HG03196 (cell line): ENCODE measurements around the gene TNS3.

ENCODE experiments used
- ATAC-seq: cut with Tn5 transposase; IDR thresholded peaks from one replicate; pipeline ENCODE4 v1.9.1; 2021; ENCODE audit not compliant: unreplicated experiment

TNS3 gene

DNA sequence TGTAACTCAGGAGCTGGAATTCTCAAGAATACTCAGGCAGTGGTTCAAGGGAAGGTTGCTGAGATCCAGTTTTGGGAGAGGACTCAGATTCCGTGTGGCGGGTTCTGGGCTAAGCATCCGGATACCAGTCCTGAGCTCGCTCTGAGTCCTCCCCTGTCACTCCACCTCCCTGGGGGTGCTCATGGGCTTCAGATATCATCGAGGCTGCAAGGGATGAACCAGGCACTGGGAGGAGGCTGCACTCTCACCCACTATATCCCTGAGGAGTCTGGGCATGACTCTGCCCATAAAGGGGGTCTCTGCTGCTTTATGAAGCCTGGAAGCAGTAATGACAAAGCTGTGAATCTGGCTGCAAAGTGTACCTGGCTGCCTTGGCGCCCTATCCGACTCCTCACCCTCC, 188.5 kb downstream of the TNS3 start:
- no peak for ATAC-seq

DNA sequence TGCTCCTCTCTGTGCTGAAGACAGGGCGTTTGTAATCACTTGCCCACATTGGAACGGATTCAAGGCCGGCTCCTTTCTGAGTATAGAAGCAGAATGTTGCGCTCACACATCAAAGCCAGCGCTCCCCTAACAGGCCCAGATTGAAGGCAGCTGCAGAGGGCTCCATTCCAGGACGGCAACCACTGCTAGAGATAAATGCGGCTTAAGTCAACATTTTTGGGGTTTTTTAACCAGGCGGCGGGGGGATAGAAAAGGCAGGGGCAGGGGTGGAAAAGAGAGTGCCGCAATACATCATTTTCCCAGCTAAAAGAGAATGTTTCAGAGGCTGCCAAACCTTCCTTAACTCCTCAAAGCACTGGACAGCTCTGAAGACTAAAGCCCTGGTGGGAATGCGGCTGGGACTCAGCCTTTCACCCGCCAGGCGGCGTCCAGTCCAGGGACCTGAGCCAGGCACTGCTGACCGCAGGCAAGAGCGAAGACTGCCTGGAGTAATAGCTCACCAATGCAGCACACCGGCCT, 189.6 kb downstream of the TNS3 start:
- ATAC-seq = no peak

DNA sequence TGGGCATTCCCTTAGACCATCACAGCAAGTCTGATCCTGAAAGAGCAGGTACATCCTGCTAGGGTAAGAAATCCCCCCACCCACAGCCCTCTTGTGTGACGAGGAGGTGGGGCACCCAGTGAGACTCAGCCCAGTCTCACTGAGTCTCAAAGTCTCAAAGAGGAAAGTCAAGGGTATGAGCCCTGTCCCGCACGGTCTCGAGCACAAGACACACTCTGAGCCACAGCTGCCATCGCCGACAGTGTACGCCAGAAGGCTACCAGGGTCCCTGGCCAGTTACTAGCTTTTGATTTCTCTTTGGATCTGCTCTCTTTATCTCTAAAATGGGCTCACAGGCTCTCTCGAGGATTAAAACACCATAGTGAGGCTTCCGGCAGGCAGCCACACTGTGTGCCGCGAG, 190.2 kb downstream of the TNS3 start:
- ATAC-seq = no peak

DNA sequence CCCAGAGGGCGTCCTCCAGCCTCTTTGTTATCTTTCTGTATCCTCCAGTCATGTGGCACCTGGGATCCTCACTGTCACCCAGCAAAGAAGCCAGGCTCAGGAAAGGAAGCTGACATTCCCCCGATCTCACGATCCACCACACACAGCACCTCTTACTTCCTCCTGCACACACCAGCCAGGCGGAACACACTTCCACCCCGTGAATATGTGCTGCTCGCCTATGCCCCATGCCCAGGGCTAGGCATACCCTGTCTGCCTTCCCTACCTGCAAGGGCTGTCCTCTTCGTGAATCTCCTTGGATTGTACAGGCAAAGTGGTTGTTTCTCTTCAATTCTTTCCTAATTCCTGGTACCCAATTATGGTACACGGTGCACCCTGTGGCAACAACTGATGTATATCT, 191.0 kb downstream of the TNS3 start:
- no peak for ATAC-seq

DNA sequence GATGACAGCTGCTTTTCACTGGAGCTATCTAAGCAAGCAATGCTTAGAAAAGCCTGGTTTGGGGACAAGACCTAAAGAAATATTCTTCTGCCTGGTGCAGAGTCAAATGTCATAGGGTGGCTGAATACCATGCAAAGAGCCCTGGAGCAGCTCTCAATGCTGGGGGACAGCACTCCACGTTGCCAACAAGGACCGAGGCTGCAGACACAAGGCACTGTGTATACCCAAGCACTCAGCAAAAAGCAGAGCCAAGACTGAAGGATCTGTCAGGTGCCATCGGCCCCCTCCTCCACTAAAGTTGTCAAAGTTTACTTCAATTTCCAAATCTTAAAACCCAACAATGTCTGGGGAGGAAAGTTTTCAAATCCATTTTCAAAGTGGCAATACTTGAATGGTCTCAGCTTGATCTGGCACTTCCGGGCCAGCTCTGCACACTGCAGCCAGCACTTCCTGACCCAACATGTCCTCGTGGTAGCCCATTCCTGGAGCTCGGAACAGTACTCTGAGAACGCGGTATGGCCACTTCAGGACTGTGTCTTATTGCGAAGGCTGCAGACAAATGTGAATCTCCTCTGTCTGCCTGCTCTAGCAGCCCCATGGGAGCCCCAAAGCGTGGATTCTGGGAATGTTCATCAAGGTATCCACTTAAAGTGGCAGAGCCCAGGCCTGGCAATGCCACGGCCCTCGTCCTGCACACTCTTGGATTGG, 191.8 kb downstream of the TNS3 start:
- no peak for ATAC-seq

DNA sequence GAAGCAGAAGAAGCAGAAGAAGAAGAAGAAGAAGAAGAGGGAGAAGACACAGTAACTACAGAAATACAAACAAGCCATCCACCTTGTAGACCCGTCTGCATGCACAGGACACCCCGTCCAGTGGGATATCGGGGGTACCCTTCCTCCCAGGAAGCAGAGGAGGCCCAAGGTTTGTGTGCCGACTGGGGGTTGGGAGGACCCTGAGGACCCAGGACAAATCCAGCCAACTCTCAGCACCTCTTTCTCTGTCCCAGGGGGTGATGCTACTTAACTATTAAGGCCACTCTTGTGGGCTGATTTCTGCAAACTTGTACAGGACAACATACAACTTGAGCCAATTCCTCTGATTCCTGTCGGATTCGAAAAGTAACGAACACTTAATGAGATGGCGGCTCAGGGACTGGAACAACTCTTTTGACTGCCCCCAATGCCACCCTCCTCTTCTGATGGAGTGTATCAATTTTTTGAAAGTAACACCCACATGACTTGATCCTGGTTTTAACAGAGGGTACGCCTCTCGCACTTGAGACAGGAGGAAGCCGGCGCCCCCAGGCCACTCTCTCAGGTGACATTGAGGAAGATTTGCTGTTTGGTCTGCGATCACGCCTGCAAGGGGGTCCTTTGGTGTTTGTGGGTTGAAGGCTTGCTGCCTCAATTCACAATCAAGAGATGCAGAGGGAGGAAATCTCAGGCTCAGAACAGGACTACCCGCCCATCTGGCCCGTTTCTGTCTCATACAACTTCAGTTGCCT, 192.6 kb downstream of the TNS3 start:
- no peak for ATAC-seq

DNA sequence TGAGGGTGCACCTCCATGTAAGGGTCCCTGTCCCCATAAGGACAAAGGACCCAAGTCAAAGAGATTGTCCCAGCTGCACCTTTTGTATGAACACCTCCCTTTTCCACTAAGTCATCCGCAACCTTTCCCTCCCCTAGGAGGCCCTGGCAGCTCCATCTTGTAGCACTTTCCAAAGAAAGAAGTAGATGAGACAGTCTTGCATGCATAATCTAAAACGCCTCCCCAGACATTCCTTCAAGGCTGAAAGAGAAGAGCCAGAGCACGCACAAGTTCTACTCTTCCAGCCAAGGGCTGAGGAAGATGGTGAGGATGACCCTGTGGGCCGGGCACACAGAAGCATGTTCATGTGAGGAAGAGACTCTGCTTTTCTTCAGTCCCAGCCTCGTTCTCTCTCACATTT, 194.4 kb downstream of the TNS3 start:
- ATAC-seq = no peak

DNA sequence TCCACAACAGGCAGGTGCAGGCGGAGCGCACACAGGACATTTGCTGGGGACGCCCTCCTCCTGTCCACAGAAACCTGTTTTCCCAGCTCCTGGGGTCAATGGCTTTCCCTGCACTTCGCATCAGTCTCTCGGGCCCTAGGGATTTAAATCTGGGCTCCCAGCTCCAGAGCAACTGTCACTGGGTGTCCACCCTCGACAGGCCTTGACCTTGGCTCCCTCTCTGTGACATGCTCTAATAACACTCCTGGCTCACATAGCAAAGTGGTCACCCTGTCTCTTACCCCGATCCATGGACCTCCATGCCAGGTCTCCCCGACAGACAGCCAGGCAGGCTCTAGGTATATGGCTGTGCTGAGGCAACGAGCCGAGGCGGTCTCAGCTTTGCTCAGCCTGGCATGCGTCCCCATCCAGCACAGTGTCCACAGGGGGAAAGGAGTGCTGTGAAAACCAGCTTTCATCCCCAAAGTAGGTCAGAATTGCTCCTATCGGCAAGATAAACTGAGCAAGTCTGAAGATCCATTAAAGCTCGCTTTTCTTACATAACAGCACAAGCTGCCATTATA, 195.6 kb downstream of the TNS3 start:
- no peak for ATAC-seq

DNA sequence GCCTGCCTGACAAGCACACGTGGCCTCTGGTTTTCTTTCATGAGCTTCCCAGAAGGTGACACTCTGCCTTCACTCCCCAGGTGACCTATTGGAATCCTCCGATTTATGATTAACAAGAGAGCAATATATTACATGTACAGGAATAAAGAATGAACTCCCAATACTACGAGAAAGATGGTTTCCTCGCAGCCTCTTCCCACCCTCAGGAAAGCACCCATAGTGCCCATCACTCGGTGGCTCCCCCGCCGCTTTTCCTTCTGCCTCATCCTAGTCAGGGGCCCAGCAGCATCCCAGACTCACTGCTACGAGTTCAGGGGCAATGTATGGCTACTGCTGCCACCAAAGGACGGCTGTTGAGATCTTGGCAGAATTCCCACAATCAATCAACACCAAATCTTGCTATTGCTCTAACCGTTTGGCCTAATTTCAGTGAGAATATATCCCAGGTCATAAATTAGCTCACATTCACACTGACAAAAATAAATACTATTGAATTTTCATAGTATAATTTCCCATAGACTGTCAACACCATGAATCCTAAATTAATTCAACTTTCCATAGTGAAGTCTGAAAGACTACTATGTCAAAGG, 196.3 kb downstream of the TNS3 start:
- no peak for ATAC-seq

DNA sequence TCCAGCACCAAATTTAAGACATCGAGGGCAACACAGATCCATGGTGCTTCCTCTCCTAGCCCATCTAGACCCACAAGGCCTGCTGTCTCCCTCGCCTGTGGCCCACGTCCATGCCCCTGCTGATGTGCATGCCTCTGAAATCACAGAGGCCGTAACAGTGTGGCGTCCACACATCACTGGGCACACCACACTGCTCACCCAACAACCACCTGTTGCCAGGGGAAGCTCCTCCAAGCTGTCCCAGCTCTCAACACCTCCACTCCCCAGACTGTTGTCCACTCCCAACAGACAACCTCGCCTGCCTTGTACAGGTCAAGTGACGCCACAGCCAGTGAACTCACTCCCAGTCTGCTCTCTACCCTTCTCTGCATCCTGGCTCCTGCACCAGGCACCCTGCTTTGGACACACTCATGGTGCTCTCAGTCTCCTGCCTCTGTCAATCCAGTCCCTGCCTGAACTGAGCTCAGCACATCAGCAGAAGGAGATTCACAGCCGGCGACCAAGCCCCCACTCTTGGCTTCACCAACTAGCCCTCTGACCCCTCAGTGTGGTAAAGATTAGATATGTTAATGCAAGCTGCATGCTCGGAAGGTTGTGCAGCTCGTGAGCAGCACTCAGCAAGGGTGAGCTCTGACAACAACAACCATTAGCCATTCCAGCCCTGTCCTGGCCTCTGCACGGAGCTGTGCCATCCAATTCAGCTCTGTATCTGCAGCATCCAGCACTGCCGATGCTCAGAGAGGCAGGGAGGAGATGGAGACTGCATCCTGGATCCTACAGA, 197.0 kb downstream of the TNS3 start:
- no peak for ATAC-seq

DNA sequence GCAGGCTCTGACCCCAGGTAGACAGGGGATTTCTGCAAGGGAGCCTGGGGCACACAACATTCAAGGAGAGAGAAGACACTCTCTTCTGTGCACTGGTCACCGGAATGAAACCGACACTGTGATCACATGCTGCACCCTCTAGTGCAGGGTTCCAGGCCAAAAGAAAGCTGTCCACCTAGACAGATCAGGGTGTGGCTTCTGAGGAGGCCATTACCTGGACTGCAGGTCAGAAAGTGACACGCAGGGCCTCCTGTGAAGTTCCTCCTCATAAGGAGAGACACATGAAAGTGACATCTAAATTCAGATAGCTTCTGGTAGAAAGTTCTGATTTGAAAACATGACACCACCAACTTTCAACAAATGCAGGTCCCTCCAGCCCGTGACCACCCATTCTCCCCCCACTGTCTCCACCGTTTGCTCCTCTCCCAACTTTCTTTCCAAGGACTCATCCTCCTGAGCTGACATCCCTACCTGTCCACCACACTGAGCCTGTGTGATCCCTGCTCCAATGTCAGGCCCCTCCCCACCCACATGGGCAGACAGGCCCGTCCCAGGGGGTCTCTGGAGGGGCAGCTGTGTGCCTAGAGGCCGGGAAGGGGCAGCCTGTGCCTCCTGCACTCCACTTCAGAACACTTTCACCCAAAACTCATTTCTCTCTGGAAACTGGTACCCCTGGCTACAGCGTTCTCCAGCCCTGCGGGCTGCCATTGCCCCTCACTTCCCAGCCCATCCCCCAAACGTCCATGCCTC, 198.0 kb downstream of the TNS3 start:
- ATAC-seq = no peak

DNA sequence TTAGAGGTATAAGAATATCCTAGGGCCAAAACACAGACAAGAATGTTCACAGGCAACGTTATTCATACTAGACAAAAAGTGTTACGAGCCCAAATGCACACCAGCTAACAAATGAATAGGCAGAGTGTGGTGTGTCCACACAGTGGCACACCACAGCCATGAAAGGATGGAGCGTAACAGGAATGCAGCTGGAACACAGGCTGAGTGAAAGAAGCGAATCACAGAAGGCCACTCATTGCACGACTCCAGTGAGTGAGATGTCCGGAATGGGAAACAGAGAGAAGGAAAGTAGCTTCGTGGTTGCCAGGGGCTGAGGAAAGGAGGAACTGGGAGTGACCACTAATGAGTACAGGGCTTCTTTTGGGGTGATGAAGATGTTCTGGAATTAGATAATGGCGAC, 198.8 kb downstream of the TNS3 start:
- no peak for ATAC-seq

DNA sequence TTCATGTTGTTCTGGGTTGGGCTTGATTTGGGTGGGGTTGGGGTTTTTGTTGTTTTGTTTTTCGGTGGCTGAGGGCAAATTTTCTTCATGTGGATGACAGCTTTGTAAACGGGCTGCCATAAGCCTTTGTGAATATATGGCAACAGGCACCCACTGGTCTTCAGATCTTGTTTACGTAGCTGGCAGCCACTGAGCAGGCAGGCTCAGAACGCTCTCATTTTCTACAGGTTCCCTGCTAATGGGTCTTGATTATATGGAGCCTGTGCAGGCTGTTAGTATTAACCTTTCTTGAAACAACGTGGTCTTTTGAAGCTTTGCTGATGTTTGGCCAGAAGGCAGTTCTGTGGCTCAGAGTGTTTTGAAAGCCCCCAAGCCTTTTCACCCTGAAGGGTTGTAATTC, 199.7 kb downstream of the TNS3 start:
- no peak for ATAC-seq

DNA sequence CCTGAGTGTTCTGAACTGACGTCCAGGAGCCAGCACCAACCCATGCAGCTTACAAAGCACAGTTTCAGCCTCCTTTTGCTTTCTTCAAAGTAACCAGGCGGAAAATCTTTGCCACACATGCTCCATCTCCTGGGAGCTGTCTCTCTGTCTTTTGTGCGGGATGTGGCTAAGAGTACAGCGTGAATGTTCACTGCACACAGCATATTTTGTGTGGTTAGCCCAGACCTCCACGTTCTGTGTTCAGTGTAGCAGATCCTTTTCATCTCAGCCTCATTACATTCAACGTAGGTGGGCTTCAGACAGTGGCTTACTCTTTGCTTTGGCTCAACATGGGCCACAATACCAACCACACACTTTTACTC, 200.8 kb downstream of the TNS3 start:
- no peak for ATAC-seq

DNA sequence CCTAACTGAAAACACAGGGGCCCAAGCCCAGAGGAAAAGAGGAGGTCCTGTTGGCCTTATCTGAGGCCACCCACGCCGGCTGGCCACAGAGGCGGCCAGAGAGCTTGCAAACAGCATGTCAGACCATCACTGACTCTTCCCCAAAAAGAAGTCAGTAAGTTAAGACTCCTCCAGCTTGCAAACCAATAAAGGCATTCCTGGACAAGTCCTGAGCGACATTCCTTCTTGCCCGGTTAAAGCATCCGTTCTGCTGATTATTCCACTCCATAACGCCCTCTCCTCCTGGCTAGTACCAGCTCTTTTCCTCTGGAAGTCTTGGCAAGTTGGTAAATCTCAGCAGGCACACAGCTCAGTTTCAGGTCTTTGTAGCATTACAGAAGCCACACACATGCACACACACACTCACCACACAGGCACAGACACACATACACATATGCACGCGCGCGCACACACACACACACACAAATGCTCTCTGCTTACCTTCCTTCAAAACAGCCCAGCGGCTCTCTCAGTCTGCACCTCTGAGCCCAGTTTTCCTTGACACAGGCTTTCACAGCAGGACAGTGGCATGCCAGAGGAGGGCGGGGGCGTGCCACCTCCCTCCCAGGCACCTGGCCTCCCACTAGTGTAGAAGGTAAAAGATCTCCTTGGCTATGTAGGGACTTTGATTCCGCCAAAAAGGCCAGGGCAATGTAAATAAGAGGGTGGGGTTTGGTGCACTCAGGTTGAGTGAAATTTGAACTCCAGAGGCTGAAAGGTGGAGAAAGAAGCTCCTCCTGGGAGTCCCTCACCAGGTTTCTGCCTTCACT, 201.4 kb downstream of the TNS3 start:
- ATAC-seq = no peak

DNA sequence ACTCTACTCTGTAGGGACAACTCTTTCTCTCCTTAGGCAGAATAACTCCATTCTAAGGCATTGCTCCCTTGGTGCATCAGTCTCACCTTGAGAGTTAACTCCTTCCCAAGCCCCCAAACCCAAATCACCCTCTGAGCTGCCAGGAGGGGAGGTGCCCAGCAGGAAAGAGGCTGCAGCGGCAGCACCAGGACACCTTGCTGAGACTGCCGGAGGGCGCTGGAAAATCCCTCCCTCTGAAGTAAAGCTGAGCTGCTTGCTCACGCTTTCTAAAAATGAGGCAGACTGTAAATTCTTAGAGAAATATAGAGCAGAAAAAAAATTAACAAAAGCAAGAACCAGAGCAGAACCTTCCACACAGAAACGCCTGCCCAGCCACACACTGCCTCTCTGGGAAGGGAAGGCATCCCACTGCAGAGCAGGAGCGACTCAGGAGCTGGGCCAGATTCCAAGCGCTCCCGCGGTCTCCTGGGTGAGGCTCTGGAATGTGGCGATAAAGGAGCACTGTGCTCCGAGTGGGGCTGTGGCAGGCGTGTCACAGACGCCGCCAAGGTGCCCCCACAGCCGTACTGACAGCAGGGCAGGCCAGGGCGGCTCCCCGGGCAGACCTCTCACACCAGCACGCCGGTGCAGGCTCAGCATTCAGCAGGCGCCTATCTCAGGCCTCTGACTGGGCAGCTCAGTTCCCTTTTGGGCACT, 202.1 kb downstream of the TNS3 start:
- ATAC-seq = no peak

DNA sequence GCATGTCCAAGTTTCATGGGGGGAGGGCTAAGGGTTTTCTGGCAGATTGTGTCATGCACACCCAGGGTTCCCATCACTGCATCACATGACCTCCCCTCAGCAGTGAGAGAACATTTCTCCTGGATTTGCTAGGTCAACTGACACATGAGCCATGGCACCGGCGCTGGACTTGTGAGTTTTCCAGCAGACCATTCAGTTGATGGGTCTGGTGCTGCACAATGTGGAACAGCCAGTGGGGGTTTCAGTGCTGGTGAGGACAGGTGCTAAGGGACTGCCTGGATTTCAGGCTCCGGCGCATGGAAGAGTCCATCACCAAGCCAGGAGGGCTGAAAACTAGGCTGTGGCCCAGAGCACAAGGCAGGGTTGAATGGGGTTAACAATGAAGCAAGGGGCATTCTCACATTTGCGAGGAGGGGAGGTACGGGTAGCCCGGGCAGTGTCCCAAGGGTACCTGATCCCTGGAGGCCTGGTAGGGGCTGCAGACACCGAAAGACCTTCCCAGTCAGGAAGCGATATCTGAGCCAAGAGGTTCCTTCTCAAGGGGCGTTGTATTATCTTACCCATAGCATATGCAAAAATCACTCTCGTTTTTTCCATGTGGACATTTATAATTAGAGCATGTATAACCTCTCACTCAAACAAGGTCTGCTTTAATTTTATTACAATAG, 203.0 kb downstream of the TNS3 start:
- ATAC-seq = no peak

DNA sequence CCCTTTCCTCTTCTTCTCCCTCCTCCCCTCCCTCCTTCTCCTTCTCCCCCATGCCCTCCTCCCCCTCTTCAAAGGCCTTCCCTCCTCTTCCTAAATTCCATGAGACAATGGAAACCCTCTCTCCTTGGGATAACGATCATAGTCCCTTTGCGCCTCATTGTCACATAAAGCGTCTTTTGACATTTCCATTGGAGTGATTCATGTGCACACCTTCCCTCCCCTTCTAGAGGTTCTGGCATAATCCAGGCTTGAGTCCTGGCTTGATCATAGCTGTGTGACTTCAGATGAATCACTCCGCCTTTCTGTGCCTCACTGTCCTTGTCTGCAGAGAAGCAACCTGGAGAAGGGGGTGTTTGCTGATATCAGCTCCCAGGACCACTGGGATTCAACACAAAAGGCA, 204.2 kb downstream of the TNS3 start:
- ATAC-seq = no peak
